ENCODE data around the gene PGM2L1. TPM values are rescaled to one million over a fixed set of nuclear protein-coding genes. Genes with fewer than 3 reads are reported as not detected.

The PGM2L1 gene
- total RNA-seq, 2 donors from 2014 or later: 0.66 to 5.2 TPM

DNA sequence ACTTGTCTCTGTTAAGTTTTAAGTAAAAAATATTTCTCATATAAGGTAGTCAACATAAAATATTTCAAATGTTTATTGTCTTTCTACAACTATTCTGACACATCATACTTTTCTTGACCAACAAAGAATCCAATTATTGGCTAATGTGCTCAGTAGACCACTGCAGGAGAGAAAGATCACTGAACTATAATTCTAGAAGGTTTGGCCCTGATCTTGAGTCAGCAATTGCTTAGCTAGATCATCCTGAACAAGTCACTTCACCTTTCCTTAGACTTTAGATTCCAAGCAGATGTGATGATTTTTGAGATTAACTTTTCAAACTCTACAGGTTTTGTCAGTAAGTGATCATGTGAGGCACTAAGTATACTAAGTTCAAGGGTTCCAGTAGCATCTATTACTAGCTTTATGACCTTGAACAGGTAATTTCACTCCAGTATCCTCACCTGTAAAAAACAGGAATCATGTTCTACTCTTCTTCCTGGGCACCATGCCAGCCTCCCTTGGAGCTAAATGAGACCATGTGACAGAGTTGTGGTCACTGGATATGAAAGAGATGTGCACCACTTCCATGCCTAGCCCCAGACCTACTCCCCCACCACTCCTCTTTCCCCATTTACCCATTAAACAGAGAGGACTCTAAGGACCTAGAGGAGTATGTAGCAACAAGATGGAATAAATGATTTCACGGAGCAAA is 17.3 kb downstream of the PGM2L1 start:
- WGBS, 2 donors: 91 to 96% methylated on average over 1 of the region's 1 CpG
- Histone ChIP-seq H3K27me3 (no peaks in the 10 kb centered on the region), H3K4me3 (no peak overlapping the region), H3K4me1 (no peaks in the 10 kb centered on the region), H3K9me3 (no peaks in the 10 kb centered on the region), H3K36me3 (replicated peaks in 1 of 2; ENCODE audit: insufficient read depth in 1 of 2, low read depth in 2 of 2) (no peaks in the 10 kb centered on the region), H3K27ac (no peak overlapping the region)
- ATAC-seq: no peak
- intact Hi-C loops (cut with DNase I): no loop called here
- TF ChIP-seq, protein P1, sequence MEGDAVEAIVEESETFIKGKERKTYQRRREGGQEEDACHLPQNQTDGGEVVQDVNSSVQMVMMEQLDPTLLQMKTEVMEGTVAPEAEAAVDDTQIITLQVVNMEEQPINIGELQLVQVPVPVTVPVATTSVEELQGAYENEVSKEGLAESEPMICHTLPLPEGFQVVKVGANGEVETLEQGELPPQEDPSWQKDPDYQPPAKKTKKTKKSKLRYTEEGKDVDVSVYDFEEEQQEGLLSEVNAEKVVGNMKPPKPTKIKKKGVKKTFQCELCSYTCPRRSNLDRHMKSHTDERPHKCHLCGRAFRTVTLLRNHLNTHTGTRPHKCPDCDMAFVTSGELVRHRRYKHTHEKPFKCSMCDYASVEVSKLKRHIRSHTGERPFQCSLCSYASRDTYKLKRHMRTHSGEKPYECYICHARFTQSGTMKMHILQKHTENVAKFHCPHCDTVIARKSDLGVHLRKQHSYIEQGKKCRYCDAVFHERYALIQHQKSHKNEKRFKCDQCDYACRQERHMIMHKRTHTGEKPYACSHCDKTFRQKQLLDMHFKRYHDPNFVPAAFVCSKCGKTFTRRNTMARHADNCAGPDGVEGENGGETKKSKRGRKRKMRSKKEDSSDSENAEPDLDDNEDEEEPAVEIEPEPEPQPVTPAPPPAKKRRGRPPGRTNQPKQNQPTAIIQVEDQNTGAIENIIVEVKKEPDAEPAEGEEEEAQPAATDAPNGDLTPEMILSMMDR (IDR thresholded peaks at IDR 0.05): no peak
- no peak for TF ChIP-seq POLR2A (IDR thresholded peaks at IDR 0.05)
- DNase-seq: peak; percentile 33 to 61 (median 46)

DNA sequence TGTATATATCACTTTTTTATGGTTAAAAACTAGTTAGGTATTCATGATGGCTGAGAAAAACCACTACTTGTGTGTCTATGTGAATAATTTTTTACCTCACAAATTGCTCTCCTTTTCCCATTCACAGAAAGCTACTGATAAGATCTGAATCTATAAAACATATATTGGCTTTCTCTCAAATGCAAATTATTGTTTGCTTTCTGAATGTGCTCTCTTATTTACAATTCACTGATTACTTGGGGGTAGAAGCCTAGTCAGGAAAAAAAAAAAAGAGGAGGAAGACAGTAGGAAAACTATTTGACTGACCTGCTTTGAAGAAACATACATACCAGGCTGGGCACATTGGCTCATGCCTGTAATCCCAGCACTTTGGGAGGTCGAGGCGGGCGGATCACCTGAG is 20.5 kb downstream of the PGM2L1 start:
- Histone ChIP-seq H3K27me3 (no peaks in the 10 kb centered on the region), H3K27ac (no peak overlapping the region), H3K36me3 (replicated peaks in 1 of 2; ENCODE audit: insufficient read depth in 1 of 2, low read depth in 2 of 2) (no peaks in the 10 kb centered on the region), H3K4me3 (no peak overlapping the region), H3K9me3 (no peaks in the 10 kb centered on the region), H3K4me1 (no peaks in the 10 kb centered on the region)
- TF ChIP-seq, protein P1 (IDR thresholded peaks at IDR 0.05): no peak
- no peak for TF ChIP-seq POLR2A (IDR thresholded peaks at IDR 0.05)
- ATAC-seq (no peak), DNase-seq (no peak)
- intact Hi-C loops (cut with DNase I): no loop called here
- 72 to 97% methylated on average over 3 of the region's 3 CpGs for WGBS, 2 donors

DNA sequence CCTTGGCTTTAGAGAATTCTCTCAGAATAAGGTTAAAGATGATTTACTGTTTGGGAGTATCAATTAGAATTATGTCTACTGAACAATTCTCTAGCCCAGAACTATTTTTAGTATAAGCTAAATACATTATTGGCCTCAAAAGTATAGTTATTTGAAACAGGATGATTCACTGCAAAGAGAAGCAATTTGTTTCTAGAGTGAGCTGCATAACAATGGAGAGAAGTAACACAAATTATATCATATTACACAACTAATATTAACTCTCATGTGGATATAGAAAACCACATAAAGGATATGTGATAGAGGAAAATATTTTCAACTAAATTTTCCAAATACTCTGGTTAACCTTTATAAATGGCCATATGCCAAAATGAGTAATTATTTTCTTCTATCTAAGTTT is 24.9 kb downstream of the PGM2L1 start:
- Histone ChIP-seq H3K27me3 (no peaks in the 10 kb centered on the region), H3K36me3 (replicated peaks in 1 of 2; ENCODE audit: insufficient read depth in 1 of 2, low read depth in 2 of 2) (no peaks in the 10 kb centered on the region), H3K9me3 (no peaks in the 10 kb centered on the region), H3K4me3 (no peak overlapping the region), H3K4me1 (no peaks in the 10 kb centered on the region), H3K27ac (no peak overlapping the region)
- no peak for DNase-seq
- no peak for ATAC-seq
- TF ChIP-seq POLR2A (IDR thresholded peaks at IDR 0.05): no peak
- TF ChIP-seq, protein P1 (IDR thresholded peaks at IDR 0.05): no peak
- intact Hi-C loops (cut with DNase I): no loop called here

DNA sequence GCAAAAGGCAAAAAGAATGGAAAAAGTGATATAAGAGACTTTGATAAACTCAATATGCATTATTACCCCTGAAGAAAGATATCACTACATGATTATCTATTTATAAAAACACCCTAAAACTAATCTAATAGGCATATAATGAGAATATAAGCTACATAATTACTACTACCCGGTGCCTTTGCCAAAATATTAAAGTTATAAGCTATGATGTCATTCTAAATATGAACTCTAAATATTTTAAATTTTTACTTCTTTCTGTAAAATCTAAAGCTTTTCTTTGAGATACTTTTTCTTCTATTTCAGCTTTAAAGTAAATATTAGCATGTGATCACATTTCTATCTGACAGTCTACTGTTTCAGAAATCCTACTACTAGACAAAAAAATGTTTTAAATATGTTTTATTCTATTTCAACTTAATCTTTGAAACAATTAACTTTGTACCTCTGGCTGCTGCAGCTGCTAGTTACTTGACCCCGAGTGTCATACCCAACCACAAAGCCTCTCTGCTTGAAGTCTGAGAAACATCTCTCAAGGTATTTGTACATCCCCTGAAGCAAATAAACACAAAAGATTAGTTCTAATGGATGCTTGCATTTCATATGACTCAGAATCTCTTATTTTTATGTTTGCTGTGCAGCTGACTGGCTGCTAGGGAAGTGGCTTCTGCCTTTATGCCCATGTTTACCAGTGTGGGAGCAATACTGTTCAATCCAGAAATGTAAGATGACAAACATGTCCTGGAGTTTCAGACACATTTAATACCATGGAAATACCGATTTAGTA is 26.8 kb downstream of the PGM2L1 start:
- Histone ChIP-seq H3K4me3 (no peak overlapping the region), H3K27ac (no peak overlapping the region), H3K36me3 (replicated peaks in 1 of 2; ENCODE audit: insufficient read depth in 1 of 2, low read depth in 2 of 2) (no peaks in the 10 kb centered on the region), H3K4me1 (no peaks in the 10 kb centered on the region), H3K9me3 (no peaks in the 10 kb centered on the region), H3K27me3 (no peaks in the 10 kb centered on the region)
- WGBS, 2 donors: 88 to 92% methylated on average over 3 of the region's 3 CpGs
- no peak for ATAC-seq
- intact Hi-C loops (cut with DNase I): no loop called here
- TF ChIP-seq, protein P1 (IDR thresholded peaks at IDR 0.05): no peak
- no peak for TF ChIP-seq POLR2A (IDR thresholded peaks at IDR 0.05)
- no peak for DNase-seq
